Thyroid gland (tissue), 4 donors: ENCODE results near the gene PLCD4. TPM values are rescaled to one million over a fixed set of nuclear protein-coding genes. Genes with fewer than 3 reads are reported as not detected.

Source experiments
- DNase-seq, 2 donors: peaks; one replicate each; pipeline ENCODE4 v3.0.0-alpha.2; 2019
- H3K27ac ChIP-seq, 3 donors: fragments of 200-600 bp; sonication (generic); 1 replicate in 2 of 3; 2 replicates in 1 of 3; pipeline ENCODE4 v1.5.1; 2016 to 2019; ENCODE audit warnings: mild to moderate bottlenecking in 1 of 3, moderate library complexity in 1 of 3
- H3K27me3 ChIP-seq: fragments of 200-600 bp; sonication (generic); one replicate; pipeline ENCODE4 v1.5.1; 2019
- H3K36me3 ChIP-seq, 2 donors: fragments of 200-600 bp; sonication (generic); one replicate each; pipeline ENCODE4 v1.5.1; 2016 to 2019
- H3K4me1 ChIP-seq, 2 donors: fragments of 200-600 bp; sonication (generic); one replicate each; pipeline ENCODE4 v1.5.1; 2017 to 2019
- H3K4me3 ChIP-seq, 3 donors: fragments of 200-600 bp; sonication (generic); replicated peaks in 1 of 3; 1 replicate in 2 of 3; 2 replicates in 1 of 3; pipeline ENCODE4 v1.5.1; 2016; ENCODE audit warnings: mild to moderate bottlenecking in 1 of 3
- H3K9me3 ChIP-seq: fragments of 200-600 bp; sonication (generic); one replicate; pipeline ENCODE4 v1.5.1; 2017
- CTCF ChIP-seq, 6 experiments: fragments of 200-600 bp in 3 of 6; fragments of 450-650 bp in 3 of 6; sonication (generic) in 3 of 6; IDR thresholded peaks; one replicate each; pipeline ENCODE4 v1.5.1; 2016 to 2019; ENCODE audit warnings: antibody characterized with exemption in 6 of 6, mild to moderate bottlenecking in 2 of 6, inconsistent platforms in 1 of 6, moderate library complexity in 1 of 6
- POLR2A ChIP-seq, 2 donors: fragments of 450-650 bp; IDR thresholded peaks; one replicate each; pipeline ENCODE4 v1.6.1; 2017; ENCODE audit warnings: antibody characterized with exemption in 2 of 2, mild to moderate bottlenecking in 2 of 2, moderate library complexity in 1 of 2
- WGBS, 2 donors: methylation state at CpG; one replicate each; pipeline ENCODE4 v1.1.5; 2017; 5-methylcytosine and 5-hydroxymethylcytosine counted together
- intact Hi-C: fragments of 100-400 bp; cut with DNase I; formaldehyde crosslinking; loops from one replicate; pipeline ENCODE4 v1.15.1; 2023
- total RNA-seq, 4 donors: library from RNA; depleted of rRNA; stranded (reverse); fragments of >200 nt; gene quantifications; one replicate each; pipeline ENCODE4 v1.2.3, GENCODE V29; 2016

PLCD4 gene
- total RNA-seq, 4 donors from 2014 or later, result 0.89 to 3.1 (median 1.9) TPM

GRCh38 chr2:218648787-218649100 lies 41.0 kb downstream of the PLCD4 start:
- intact Hi-C loops, result loop anchor here (10.0 kb wide), 1 partner anchor 84 kb away; the partner anchor contains the start of genes CNOT9 and USP37
- Histone ChIP-seq H3K4me3 (no peak overlapping the region), H3K27ac (no peak overlapping the region), H3K9me3 (no peaks in the 10 kb centered on the region), H3K4me1 (no peaks in the 10 kb centered on the region), H3K36me3 (peaks cover 60 to 70% of the 10 kb centered on the region in 2 donors), H3K27me3 (no peaks in the 10 kb centered on the region)
- no peak for DNase-seq
- TF ChIP-seq CTCF (IDR thresholded peaks at IDR 0.05), result no peak
- no peak for TF ChIP-seq POLR2A (IDR thresholded peaks at IDR 0.05)
- 93 to 94% methylated on average over 7 to 11 of the region's 11 CpGs for WGBS, 2 donors

GRCh38 chr2:218655751-218656150 lies 48.1 kb downstream of the PLCD4 start:
- no peak for DNase-seq
- Histone ChIP-seq H3K9me3 (no peaks in the 10 kb centered on the region), H3K36me3 (peaks cover 33 to 36% of the 10 kb centered on the region in 2 donors), H3K27ac (no peak overlapping the region), H3K27me3 (no peaks in the 10 kb centered on the region), H3K4me1 (peaks cover 6 to 15% of the 10 kb centered on the region in 2 donors), H3K4me3 (no peak overlapping the region)
- intact Hi-C loops, result loop anchor here (10.0 kb wide), 1 partner anchor 251 kb away; no protein-coding TSS in a partner anchor
- WGBS, 2 donors, result 69 to 97% methylated on average over 2 of the region's 2 CpGs
- no peak for TF ChIP-seq CTCF (IDR thresholded peaks at IDR 0.05)
- no peak for TF ChIP-seq POLR2A (IDR thresholded peaks at IDR 0.05)

GRCh38 chr2:218658671-218659257 lies 51.1 kb downstream of the PLCD4 start:
- H3K27ac ChIP-seq, result peak overlapping the region in 2 of 3 donors; percentile 36 to 70
- peak overlapping the region; percentile 77 to 85 (median 84) for H3K4me3 ChIP-seq
- peak; percentile 25 to 45 for DNase-seq
- H3K36me3 ChIP-seq, result peaks cover 34 to 39% of the 10 kb centered on the region in 2 donors
- H3K27me3 ChIP-seq, result no peaks in the 10 kb centered on the region
- H3K4me1 ChIP-seq, result peaks cover 6 to 15% of the 10 kb centered on the region in 2 donors
- H3K9me3 ChIP-seq, result no peaks in the 10 kb centered on the region
- intact Hi-C loops, result loop anchor here (10.0 kb wide), 1 partner anchor 254 kb away; no protein-coding TSS in a partner anchor
- TF ChIP-seq CTCF (IDR thresholded peaks at IDR 0.05) (peak in 4 of 6 experiments; percentile 17 to 34 (median 24)), POLR2A (IDR thresholded peaks at IDR 0.05) (no peak)
- WGBS, 2 donors, result 0 to 4% methylated on average over 18 to 21 of the region's 27 CpGs

GRCh38 chr2:218659258-218659987 lies 51.7 kb downstream of the PLCD4 start, which contains the start of the genes BCS1L and ZNF142:
BCS1L (plus strand) TSS chr2:218659683; CDS start chr2:218660988, 1,305 bp downstream.
ZNF142 (minus strand) TSS chr2:218659623; CDS start chr2:218656429, 3,194 bp downstream.
- peaks cover 6 to 15% of the 10 kb centered on the region in 2 donors for H3K4me1 ChIP-seq
- 0 to 1% methylated on average over 22 to 29 of the region's 49 CpGs for WGBS, 2 donors
- peak within 1 kb of the TSS in 2 of 3 donors; percentile 36 to 70 for H3K27ac ChIP-seq
- H3K36me3 ChIP-seq, result peaks cover 37 to 44% of the 10 kb centered on the region in 2 donors
- no peaks in the 10 kb centered on the region for H3K9me3 ChIP-seq
- DNase-seq, result peak; percentile 93 to 94
- H3K4me3 ChIP-seq, result peak within 1 kb of the TSS; percentile 77 to 85 (median 84)
- TF ChIP-seq POLR2A (IDR thresholded peaks at IDR 0.05) (peak in 1 of 2 donors; percentile 61), CTCF (IDR thresholded peaks at IDR 0.05) (no peak)
- no peaks in the 10 kb centered on the region for H3K27me3 ChIP-seq
- intact Hi-C loops, result loop anchor here (10.0 kb wide), 1 partner anchor 255 kb away; no protein-coding TSS in a partner anchor
